HG02884 (cell line): ENCODE measurements around the gene WFIKKN1.
"Not testable (repeated sequence)": the region's sequence is repeated elsewhere in the genome, so short reads cannot be mapped to it uniquely, and the experiment has no call there.

Experiments used
- ATAC-seq: cut with Tn5 transposase; IDR thresholded peaks from one replicate; pipeline ENCODE4 v1.9.1; 2021; ENCODE audit warnings: mild to moderate bottlenecking, moderate library complexity; ENCODE audit not compliant: unreplicated experiment

The WFIKKN1 gene

DNA sequence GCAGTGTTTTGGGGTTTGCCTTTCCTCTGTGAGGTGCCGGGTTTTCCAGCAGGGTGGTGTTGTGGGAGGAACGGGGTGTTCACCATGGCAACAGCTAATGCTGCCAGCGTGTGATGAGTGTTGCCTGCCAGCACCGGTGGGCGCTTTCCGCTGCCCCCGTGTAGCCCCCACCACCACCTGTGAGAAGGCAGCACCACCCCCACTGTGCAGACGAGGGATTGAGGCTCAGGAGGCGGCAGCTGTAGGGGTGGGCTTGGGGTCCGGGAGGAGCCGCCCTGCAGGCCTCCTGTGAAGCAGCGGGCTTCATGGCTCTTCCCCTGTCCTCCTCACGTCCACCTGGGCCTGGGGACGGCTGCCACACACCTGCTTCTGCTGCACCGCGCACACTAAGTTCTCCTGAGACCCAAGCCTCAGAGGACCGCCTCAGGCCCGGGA, 35.7 kb upstream of the WFIKKN1 start:
- ATAC-seq, result no peak

DNA sequence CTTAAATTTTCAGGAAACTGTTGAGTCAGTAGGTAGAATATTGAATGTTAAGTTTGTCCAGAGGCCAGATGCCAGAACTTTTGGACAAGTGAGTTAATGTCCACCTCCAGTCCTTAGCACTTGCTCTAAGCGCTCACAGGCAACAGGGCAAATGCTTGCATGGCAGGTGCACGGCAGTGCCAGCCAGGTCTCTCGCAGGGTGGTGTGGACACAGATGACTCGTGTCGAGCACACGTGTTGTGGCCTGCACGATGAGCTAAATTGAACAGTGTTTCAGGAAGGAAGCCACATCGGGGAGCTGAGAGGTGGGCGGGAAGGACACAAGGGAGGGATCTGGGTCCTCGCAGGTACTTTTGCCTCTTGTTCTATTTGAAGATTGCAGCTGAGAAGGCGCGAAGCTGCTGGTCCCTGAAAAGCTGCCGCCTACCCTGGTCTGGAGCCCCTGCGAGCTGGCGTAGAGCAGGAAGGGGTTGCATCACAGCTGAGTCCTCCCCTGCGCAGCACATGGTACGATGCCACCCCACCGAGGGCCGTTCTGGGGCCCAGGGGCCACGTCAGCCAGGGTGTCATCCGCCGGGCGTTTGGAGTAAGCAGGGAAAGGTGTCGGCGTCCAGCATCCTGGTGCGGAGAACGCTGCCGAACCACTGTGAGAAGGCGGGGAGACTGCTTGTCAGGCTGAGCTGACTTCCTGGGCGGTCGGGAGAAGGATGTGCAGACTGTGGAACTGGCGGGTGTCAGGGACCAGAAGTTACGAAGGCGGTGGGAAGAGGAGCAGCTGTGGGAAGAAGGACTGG, 34.6 kb upstream of the WFIKKN1 start:
- no peak for ATAC-seq

DNA sequence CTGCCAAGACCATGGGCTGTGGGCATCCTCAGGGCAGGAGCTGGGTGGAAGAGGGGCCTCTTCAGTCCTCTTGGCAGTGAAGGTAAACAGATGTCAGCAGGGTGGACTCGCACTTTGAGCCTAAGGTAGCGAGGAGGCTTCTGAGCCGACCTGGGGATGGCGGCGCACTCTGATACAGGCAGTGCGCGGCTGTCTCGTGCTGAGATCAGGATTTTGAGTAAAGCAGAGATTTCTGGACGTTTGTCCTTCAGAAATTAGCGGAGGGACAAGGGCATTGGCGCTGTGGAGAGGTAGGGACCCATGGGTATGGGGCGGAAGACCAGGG, 34.1 kb upstream of the WFIKKN1 start:
- ATAC-seq, result no peak

DNA sequence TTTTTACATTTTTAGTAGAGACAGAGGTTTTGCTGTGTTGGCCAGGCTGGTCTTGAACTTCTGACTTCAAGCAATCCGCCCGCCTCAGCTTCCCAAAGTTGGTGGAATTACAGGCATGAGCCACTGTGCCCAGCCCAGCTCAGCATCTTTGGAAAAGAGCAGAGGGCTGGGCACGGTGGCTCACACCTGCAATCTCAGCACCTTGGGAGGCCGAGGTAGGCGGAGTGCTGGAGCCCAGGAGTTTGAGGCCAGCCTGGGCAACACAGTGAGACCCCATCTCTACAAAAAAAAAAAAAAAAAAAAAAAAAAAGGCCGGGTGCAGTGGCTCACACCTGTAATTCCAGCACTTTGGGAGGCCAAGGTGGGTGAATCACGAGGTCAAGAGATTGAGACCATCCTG, 33.1 kb upstream of the WFIKKN1 start:
- not testable (repeated sequence) for ATAC-seq

DNA sequence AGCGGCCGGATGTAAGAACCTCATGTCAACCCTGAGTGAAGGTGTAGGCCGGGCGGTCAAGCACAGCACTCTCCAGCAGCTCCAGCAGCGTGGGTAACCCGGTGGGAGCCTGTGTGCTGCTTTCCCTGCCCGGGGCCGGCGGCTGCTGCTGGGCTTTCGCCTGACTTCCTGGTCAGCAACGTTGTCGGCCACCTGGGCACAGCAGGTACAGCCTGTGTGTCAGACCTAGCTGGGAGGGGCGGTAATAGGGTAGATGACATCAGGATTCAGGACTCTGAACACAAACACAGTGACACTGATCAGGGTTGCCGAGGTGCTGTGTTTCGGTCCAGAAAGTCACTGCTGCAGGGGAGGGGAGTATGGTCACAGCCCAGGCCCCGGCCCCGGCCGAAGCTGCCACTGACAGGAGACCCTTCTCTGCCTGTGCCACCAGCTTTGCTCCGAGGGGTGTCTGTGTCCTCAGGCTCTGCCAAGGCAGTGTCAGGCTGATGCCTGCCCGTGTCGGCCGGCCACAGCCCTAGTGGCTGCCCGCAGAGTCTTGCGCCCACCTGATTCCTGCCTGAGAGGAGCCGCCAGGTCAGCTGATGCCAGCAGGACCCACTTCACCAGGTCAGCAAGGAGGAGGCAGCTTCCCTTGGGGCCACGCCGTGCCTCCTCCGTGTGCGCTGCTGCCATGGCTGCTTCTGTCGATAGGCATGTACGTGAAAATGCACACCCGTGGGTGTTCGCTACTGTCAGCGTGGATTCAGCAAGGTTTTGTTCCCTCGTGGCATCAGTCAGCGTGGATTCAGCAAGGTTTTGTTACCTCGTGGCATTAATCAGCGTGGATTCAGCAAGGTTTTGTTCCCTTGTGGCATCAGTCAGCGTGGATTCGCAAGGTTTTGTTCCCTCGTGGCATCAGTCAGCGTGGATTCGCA, 31.7 kb upstream of the WFIKKN1 start:
- no peak for ATAC-seq

DNA sequence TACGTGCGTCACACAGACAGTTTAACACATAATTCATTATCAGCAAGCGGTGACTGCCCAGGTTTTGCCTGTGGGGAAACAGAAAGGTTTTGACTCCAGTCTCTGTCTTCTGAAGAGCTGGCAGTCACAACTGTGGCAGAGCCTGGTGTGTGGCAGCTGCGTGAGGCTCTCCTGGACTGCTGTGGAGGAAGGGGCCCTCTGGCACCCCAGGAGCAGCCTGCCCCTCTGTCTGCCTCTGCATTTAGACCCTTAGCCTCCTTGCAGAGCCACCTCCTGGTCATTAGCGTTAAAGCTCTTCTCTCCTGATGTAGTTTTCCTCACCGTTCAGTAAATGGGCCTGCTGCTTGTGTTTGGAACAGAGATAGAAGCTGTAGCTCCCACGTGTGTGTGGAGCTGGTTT, 30.0 kb upstream of the WFIKKN1 start:
- ATAC-seq, result no peak

DNA sequence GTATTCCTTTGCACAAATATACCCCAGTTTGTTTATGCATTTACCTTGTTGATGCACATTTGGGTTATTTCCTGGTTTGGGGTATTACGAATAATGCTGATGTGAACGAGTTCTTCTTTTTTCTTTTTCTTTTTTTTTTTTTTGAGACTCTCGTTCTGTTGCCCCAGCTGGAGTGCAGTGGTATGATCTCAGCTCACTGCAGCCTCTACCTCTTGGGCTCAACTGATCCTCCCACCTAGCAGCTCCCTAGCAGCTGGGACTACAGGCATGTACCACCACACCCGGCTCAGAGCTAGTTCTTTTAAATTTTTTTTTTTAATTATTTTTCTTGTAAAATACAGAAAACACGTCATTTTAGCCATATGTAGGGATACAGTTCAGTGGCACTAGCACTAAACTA, 26.9 kb upstream of the WFIKKN1 start:
- no peak for ATAC-seq

DNA sequence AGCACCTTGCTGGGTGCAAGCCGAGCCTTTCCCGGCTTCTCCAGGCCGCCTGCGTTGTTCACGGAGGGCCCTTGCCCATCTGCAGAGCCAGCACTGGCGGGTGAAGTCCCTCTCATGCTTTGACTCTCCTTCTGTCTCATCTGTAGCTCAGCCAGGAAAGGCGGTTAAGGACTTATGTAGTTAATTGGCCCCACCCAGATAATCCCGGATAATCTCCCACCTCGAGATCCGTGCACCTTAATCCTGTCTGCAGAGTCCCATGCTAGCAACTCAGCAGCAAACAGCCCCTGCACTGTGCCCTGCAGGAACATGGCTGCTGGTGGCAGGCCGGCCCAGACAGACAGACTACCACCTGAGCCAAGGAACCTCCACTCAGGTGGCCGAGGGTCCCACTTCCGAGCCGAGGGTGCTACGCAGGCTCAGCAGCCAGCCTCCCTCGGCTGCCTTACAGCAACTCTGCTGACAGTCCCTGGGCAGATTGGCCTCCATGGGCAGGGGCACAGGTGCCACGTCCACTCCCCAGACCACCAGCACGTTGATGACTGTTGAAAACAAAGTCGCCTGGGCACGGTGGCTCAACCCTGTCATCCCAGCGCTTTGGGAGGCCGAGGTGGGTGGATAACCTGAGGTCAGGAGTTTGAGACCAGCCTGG, 24.0 kb upstream of the WFIKKN1 start:
- no peak for ATAC-seq

DNA sequence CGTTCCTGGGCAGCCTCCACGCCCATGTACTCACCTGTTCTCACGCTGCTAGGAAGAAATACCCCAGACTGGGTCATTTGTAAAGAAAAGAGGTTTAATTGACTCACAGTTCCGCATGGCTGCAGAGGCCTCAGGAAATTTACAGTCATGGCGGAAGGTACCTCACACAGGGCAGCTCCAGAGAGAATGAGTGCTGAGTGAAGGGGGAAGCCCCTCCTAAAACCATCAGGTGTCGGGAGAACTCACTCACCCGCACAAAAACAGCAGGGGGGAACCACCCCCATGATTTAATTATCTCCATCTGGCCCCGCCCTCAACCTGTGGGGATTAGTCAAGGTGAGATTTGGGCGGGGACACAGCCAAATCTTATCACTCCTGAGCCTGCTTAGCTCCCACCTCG, 22.8 kb upstream of the WFIKKN1 start:
- ATAC-seq, result no peak

DNA sequence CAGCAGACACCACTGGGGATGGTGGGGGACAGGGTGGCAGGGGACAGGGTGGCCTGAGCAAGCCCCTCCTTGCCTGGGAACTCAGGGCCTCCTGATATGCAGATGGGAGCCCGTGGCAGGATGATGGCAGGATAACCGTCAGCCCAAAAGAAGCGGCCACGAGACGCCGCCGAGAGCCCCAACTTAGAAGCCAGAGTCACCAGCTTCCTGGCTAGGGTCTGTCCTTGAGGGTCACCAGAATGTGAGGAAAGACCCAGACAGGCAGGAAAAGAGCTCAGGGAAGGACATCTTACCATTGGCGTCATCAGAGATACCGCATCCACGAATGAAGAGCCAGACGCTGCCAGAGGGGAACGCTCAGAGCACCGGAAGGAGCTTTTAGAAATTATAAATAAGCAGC, 21.5 kb upstream of the WFIKKN1 start:
- ATAC-seq, result no peak

DNA sequence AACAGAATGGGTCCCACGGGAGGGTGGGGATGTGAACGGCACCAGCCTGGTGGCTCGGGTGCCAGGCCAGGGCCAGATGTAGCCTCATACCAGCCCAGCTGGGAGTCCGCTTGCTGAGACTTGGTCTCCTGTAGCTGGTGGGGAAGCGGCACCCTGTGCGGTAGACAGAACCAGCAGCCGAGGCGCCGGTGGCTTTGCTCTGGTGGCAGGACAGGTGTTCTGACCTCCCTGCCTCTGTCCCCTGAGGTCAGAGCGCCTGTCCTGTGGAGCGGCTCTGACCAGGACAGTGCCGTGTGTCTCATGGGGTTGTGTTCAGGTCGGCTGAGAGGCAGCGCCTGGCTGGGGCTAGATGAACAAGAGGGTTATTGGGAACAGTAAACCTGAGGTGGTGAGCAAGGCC, 20.8 kb upstream of the WFIKKN1 start:
- ATAC-seq, result no peak

DNA sequence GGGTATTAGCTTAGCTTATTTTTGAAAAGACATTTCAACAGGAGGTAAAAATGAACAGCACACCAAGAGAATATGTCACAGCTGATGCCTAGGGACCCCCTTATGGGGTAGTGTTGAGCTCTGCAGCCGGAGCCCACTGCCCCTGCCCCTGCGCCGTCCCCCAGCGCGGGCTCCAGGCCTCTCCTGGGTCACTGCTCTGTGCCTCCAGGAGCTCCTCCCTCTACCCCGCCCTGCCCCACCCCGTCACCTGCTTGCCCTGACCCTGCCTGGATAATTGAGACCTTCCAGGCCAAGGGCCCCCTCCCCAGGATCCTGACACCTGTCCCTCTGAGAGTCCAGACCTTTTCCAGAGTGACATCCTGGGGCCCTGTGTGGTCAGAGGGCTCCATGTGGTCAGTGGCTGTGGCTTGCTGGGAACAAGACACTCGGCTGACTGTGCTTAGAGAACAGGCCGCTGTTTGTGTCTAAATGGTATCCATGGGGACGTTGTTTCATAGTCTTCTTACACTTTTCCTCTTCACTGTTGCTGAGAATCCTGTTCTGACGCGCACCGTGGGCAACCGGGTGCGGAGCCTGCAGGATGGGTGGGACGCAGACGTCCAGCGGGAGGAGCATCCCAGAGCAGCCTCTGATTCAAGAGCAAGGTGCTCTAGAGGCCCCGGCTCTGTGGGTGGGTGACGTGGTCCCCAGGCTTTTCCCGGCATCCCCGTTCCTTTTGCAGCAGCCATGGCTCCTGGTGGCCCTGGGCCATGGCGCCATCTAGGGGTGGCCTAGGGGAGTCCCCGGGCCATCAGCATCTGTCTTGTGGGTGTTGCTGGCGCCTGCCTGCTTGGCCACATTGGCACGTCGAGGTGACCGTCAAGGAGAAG, 20.0 kb upstream of the WFIKKN1 start:
- no peak for ATAC-seq

DNA sequence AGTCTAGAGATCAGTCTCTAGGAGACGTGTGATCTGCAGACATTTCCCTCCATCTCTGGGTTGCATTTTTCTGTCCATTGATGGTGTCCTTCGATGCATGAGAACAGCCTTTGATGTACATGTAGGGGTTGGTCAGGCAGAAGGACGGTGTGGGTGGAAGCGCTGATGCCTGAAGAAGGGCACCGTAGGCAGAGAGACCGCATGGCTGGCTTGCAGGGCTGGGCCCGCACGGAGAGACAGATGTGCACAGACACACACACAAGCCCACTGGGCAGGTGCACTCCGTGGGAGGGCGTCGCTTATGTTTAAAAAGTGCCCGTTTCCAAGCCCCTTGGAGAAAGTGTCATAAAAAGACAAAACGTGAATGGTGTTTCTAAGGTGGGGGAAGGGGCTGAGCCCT, 15.7 kb upstream of the WFIKKN1 start:
- no peak for ATAC-seq

DNA sequence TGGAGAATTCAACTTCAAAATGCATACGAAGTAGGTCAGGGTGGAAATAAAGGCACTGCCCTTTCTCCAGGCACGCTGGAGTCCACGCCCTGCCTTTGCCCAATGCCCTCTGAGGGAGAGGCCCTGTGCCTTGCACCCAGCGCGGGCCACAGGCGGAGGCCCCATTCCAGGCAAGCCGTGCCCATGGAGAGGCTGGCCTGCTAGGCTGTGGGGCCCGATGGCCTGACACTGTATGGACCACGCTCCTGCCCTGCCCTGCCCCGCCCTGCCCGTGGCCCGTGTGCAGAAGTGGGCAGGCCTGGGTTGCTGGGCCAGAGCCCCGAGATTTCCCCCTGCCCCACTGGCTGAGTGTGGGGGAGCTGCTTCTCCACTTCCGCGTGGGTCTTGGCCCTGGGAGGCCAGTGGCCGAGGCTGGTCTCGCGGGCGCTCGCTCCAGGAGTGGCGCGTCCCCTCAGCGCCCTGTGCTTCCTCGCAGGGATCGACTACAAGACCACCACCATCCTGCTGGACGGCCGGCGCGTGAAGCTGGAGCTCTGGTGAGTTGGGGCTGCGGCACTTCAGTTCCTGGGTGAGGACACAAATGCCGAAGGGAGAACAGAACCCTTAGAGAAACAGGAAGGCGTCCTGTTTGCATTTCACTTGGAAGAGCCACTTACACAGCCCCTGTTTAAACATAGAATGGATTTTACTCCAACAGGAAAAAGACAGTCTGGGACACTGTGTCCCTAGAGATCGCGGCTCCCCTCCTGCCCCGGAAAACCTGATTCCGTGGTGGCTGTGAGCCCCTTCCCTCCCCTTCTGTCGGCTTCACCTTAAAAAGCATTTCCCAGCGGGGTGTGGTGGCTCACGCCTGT, 13.8 kb upstream of the WFIKKN1 start:
- ATAC-seq, result no peak

DNA sequence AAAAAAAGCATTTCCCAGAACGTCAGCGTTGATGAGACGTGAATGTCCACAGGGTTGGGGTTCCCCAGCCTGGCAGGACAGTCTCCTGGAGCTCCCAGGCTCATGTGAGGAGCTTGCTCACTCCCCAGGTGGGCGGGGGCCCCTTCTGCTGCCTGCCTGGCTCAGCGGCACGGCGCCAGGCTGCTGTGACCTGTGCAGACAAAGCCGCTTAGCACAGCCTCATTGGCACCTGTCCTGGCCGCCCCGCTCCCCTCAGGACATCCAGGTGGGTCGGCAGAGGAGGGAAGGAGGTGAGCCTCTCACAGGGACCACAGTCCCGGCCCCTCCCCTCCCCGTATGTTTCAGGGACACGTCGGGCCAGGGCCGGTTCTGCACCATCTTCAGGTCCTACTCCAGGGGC, 12.9 kb upstream of the WFIKKN1 start:
- no peak for ATAC-seq

DNA sequence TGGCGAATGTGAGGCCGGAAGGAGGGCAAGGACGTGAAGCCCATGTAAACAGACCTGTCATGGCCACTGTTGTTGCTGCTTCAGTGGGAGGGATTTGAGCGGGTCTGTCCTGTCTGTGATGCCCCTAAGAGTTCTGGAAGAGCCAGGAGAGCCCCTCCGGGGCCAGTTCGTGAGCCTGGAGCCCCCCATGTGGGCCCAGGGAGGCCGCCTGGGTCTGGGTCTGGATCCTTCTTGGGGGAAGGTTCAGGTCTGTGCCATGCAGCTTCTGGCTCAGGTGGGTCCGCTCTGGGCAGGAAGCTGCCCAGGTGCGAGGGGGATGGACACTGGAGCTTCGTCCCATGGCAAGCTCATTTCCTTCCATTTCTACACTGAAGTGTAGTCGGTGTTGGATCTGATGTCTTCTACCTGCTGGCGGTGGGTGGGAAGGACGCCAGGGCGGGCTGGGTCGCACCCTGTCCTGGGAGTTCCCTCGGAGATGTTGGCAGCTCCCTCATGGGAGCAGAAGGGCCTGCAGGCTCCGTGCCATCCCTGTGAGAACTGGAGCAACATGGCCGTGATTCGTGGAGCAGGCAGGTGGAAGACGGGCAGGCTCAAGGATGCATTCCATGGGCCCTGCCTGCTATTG, 11.2 kb upstream of the WFIKKN1 start:
- ATAC-seq, result no peak

DNA sequence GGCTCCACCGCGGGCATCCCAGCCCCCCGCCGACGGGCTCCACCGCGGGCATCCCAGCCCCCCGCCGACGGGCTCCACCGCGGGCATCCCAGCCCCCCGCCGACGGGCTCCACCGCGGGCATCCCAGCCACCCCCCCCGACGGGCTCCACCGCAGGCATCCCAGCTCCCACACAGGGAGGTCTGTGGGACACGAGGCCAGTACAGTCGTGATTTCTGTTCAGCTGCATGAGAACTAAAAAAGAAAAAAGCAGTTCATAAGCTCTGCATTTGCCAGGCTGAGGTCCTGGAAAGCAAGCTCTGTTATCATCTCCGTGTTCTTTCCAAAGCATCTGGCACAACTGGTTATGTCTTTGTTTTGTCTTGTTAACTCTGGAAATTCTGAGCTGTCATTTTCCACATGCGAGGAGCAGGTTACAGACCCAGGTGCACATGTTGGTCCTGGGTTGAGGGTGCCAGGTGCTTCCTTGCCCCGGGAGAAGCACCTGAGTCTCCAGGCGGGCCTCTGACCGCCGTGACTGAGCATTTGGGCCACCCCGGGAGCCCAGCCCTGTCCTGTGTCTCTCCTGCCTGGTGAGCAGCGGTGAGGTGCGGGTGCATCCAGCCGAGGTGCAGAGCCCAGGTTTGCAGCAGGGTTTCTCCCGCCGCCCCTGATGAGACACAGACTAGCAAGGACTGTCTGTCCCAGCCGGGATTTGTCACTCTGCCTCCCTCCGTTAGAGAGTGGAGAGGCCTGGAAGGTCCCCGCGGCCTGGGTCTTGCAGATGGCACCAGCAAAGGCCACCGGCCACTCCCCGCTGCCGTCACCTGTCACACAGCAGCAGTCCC, 9.9 kb upstream of the WFIKKN1 start:
- no peak for ATAC-seq

DNA sequence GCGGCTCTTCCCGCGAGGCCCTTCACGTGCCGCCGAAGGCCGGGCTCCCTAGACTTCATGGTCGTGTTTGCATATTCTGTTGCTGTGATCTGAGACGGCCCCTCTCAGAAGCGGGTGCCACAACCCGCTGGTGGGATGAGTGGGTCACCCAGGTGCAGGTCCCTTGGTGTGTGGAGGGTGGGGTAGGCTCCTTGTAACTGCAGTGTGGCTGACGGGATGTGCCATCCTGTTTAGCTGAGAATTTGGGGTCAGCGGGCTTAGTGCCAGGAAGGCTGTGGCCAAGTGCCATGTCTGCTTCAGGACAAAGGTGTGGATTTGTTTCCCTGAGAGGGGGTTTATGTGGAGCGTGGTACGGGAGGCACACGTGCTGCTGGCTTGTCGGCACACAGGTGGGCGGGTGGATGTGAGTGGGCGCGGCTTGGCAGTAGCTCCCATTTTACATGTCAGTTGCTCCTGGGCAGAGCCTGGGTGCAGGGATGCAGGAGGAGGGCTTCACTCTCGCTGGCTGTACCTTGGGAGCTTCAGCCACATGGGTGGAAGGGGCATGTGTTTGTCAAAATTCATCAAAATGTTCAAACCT, 9.2 kb upstream of the WFIKKN1 start:
- no peak for ATAC-seq
